ENCODE results near the gene CATSPERZ.

Gene CATSPERZ

GRCh38 chr11:64341429-64341828 is 41.3 kb downstream of the CATSPERZ start:
- ChIA-PET CTCF (interaction anchor here (1.0 to 7.5 kb wide), 7 partner anchors 9 to 40 kb away, joined by 3 to 81 read pairs (median 11); partner anchors contain the start of genes PRDX5 and TRMT112), POLR2A (no interaction called here)
- DNase-seq (ENCODE audit: extremely low spot score): no peak
- TF ChIP-seq CTCF (IDR thresholded peaks at IDR 0.05; ENCODE audit: control extremely low read depth, extremely low read depth, low read depth, missing control alignments): no peak

GRCh38 chr11:64341851-64342791 is 42.0 kb downstream of the CATSPERZ start:
- TF ChIP-seq CTCF (IDR thresholded peaks at IDR 0.05; ENCODE audit: control extremely low read depth, extremely low read depth, low read depth, missing control alignments): peak; percentile 28
- peak; percentile 95 for DNase-seq (ENCODE audit: extremely low spot score)
- CTCF ChIA-PET: interaction anchor here (0.9 to 7.5 kb wide), 8 partner anchors 10 to 116 kb away, joined by 3 to 81 read pairs (median 10); partner anchors contain the start of genes NUDT22, PRDX5, TRMT112 and TRPT1
- POLR2A ChIA-PET: interaction anchor here (0.5 to 1.5 kb wide), 3 partner anchors 11 to 1670 kb away, joined by 3 to 6 read pairs (median 5); partner anchors contain the start of gene LBHD1

GRCh38 chr11:64342869-64343745 is 42.9 kb downstream of the CATSPERZ start:
- no peak for DNase-seq (ENCODE audit: extremely low spot score)
- ChIA-PET CTCF (interaction anchor here (0.9 to 7.5 kb wide), 6 partner anchors 11 to 117 kb away, joined by 3 to 81 read pairs (median 12); partner anchors contain the start of genes NUDT22, PRDX5, TRMT112 and TRPT1), POLR2A (interaction anchor here (0.5 to 1.5 kb wide), 3 partner anchors 10 to 1671 kb away, joined by 3 to 6 read pairs (median 5); partner anchors contain the start of gene LBHD1)
- no peak for TF ChIP-seq CTCF (IDR thresholded peaks at IDR 0.05; ENCODE audit: control extremely low read depth, extremely low read depth, low read depth, missing control alignments)

- DNase-seq (ENCODE audit: extremely low spot score): no peak
- ChIA-PET POLR2A (no interaction called here), CTCF (interaction anchor here (4.8 to 7.5 kb wide), 2 partner anchors 11 kb away, joined by 50 to 81 read pairs; no protein-coding TSS in a partner anchor)
- peak; percentile 27 for TF ChIP-seq CTCF (IDR thresholded peaks at IDR 0.05; ENCODE audit: control extremely low read depth, extremely low read depth, low read depth, missing control alignments)
Observed at GRCh38 chr11:64343767-64344559, 43.8 kb downstream of the CATSPERZ start.

GRCh38 chr11:64344787-64345186 is 44.6 kb downstream of the CATSPERZ start:
- CTCF ChIA-PET: interaction anchor here (1.4 to 7.5 kb wide), 3 partner anchors 10 to 27 kb away, joined by 3 to 81 read pairs (median 7); partner anchors contain the start of genes PRDX5 and TRMT112
- TF ChIP-seq CTCF (IDR thresholded peaks at IDR 0.05; ENCODE audit: control extremely low read depth, extremely low read depth, low read depth, missing control alignments): no peak
- POLR2A ChIA-PET: interaction anchor here (0.7 kb wide), 1 partner anchor 64 kb away, joined by 4 read pairs; no protein-coding TSS in a partner anchor
- no peak for DNase-seq (ENCODE audit: extremely low spot score)
